Neural progenitor cell (in vitro differentiated cells): ENCODE measurements around the gene RALBP1. TPM values are rescaled to one million over a fixed set of nuclear protein-coding genes. Genes with fewer than 3 reads are reported as not detected.

Experiments
- DNase-seq: peaks from one replicate; pipeline ENCODE4 v3.0.0-alpha.2; 2016; ENCODE audit warnings: low spot score
- H2AFZ ChIP-seq: fragments of 200-600 bp; sonication (generic); replicated peaks from 2 replicates; pipeline ENCODE4 v1.6.1; 2016; ENCODE audit warnings: antibody characterized with exemption
- H3F3A ChIP-seq: fragments of 200-600 bp; sonication (generic); 2 replicates; pipeline ENCODE4 v1.6.1; 2016; ENCODE audit warnings: antibody characterized with exemption, low read depth
- H3K27ac ChIP-seq: fragments of 200-600 bp; sonication (generic); 2 replicates; pipeline ENCODE4 v1.5.1; 2016; ENCODE audit warnings: mild to moderate bottlenecking
- H3K27me3 ChIP-seq: fragments of 200-600 bp; sonication (generic); 2 replicates; pipeline ENCODE4 v1.6.1; 2016; ENCODE audit warnings: mild to moderate bottlenecking, moderate library complexity
- H3K36me3 ChIP-seq: fragments of 200-600 bp; sonication (generic); 2 replicates; pipeline ENCODE4 v1.5.1; 2016
- H3K4me1 ChIP-seq: fragments of 200-600 bp; sonication (generic); 2 replicates; pipeline ENCODE4 v1.6.1; 2016; ENCODE audit warnings: mixed run types
- H3K4me2 ChIP-seq: fragments of 200-600 bp; sonication (generic); 2 replicates; pipeline ENCODE4 v1.6.1; 2016
- H3K4me3 ChIP-seq: fragments of 200-600 bp; sonication (generic); 2 replicates; pipeline ENCODE4 v1.5.1; 2016
- H3K79me2 ChIP-seq: fragments of 200-600 bp; sonication (generic); 2 replicates; pipeline ENCODE4 v1.6.1; 2016; ENCODE audit warnings: low read depth
- H3K9ac ChIP-seq: fragments of 200-600 bp; sonication (generic); 2 replicates; pipeline ENCODE4 v1.6.1; 2016
- H3K9me3 ChIP-seq: fragments of 200-600 bp; sonication (generic); 2 replicates; pipeline ENCODE4 v1.5.1; 2016; ENCODE audit warnings: low read depth
- H4K20me1 ChIP-seq: fragments of 200-600 bp; sonication (generic); 2 replicates; pipeline ENCODE4 v1.6.1; 2016; ENCODE audit warnings: low read depth
- H3K27ac Mint-ChIP-seq: 3 replicates; pipeline ENCODE4 v1.8.0; 2021; ENCODE audit warnings: mixed read lengths
- H3K27me3 Mint-ChIP-seq: 2 replicates; pipeline ENCODE4 v1.8.0; 2022; ENCODE audit warnings: low read depth, mild to moderate bottlenecking, inconsistent platforms, moderate library complexity, mixed read lengths; ENCODE audit not compliant: insufficient read depth
- H3K36me3 Mint-ChIP-seq: 3 replicates; pipeline ENCODE4 v1.8.0; 2021; ENCODE audit warnings: mixed read lengths
- H3K4me1 Mint-ChIP-seq: 3 replicates; pipeline ENCODE4 v1.8.0; 2021; ENCODE audit warnings: mixed read lengths
- H3K4me3 Mint-ChIP-seq: 3 replicates; pipeline ENCODE4 v1.8.0; 2021; ENCODE audit warnings: mild to moderate bottlenecking, moderate library complexity, mixed read lengths
- H3K9me3 Mint-ChIP-seq: 3 replicates; pipeline ENCODE4 v1.8.0; 2020; ENCODE audit warnings: mixed read lengths
- EZH2 ChIP-seq: fragments of 200-600 bp; sonication (generic); IDR thresholded peaks from 2 replicates; pipeline ENCODE4 v1.6.1; 2017; ENCODE audit warnings: antibody characterized with exemption, mild to moderate bottlenecking, moderate library complexity
- EZH2phosphoT487 ChIP-seq: fragments of 200-600 bp; sonication (generic); IDR thresholded peaks from 2 replicates; pipeline ENCODE4 v1.6.1; 2017; ENCODE audit warnings: antibody characterized with exemption
- total RNA-seq: library from RNA; depleted of rRNA; stranded (reverse); fragments of >200 nt; gene quantifications from 2 replicates; pipeline ENCODE4 v1.2.3, GENCODE V29; 2015; ENCODE audit warnings: low replicate concordance
- TF ChIP-seq, protein P1 (sequence below): fragments of 200-600 bp; sonication (generic); IDR thresholded peaks from 2 replicates; pipeline ENCODE4 v1.5.1; 2017; ENCODE audit warnings: antibody characterized with exemption, mild to moderate bottlenecking

The RALBP1 gene
- total RNA-seq, 1 donor from 2014 or later, result 61.5 TPM

DNA sequence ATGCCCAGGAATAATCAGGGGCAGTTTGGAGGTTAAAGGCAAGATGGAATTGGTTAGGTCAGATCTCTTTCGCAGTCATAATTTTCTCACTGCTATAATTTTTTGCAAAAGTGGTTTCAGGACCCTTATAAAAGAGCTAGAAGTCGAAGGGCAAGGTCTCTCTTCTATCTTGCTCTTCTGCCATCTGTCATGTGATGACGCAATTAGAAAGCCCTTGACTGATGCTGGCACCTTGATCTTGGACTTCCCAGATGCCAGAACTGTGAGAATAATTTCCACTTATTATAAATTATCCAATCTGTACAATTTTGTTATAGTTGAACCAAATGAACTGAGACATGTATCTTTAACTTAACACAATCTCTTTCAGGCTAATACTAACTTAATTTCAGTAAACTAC is 6.3 kb upstream of the RALBP1 start:
- Histone ChIP-seq H2AFZ (no peak overlapping the region), H3K27ac (no peak overlapping the region), H4K20me1 (no peaks in the 10 kb centered on the region), H3K9ac (no peak overlapping the region), H3K4me1 (peaks cover 2% of the 10 kb centered on the region), H3K79me2 (no peaks in the 10 kb centered on the region), H3F3A (no peaks in the 10 kb centered on the region), H3K4me2 (no peak overlapping the region), H3K27me3 (no peaks in the 10 kb centered on the region), H3K4me3 (no peak overlapping the region), H3K9me3 (peaks cover 11% of the 10 kb centered on the region), H3K36me3 (no peaks in the 10 kb centered on the region)
- Mint-ChIP-seq H3K4me1 (peaks cover 3% of the 10 kb centered on the region), H3K9me3 (peaks cover 24% of the 10 kb centered on the region), H3K36me3 (no peaks in the 10 kb centered on the region), H3K27me3 (peaks cover 7% of the 10 kb centered on the region), H3K4me3 (no peak overlapping the region), H3K27ac (no peak overlapping the region)
- DNase-seq, result no peak
- TF ChIP-seq, protein P1, sequence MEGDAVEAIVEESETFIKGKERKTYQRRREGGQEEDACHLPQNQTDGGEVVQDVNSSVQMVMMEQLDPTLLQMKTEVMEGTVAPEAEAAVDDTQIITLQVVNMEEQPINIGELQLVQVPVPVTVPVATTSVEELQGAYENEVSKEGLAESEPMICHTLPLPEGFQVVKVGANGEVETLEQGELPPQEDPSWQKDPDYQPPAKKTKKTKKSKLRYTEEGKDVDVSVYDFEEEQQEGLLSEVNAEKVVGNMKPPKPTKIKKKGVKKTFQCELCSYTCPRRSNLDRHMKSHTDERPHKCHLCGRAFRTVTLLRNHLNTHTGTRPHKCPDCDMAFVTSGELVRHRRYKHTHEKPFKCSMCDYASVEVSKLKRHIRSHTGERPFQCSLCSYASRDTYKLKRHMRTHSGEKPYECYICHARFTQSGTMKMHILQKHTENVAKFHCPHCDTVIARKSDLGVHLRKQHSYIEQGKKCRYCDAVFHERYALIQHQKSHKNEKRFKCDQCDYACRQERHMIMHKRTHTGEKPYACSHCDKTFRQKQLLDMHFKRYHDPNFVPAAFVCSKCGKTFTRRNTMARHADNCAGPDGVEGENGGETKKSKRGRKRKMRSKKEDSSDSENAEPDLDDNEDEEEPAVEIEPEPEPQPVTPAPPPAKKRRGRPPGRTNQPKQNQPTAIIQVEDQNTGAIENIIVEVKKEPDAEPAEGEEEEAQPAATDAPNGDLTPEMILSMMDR, result no peak
- no peak for TF ChIP-seq EZH2
- TF ChIP-seq EZH2phosphoT487, result no peak

DNA sequence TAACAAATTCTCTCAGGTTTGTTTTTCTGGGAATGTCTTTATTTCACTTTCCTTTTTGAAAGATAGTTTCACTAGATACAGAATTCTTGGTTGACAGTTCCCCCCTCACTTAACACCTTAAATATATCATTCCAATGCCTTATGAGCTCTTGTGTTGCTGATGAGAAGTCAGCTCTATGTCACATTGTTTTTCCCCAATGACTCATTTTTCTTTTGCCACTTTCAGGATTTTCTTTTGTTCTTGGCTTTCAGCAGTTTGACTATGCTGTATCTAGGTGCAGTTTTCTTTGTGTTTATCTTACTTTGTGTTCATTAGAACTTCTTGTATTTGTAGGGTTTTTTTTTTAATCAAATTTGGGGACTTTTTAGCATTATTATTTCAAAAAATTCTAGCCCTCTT is 5.6 kb upstream of the RALBP1 start:
- Mint-ChIP-seq H3K27ac (no peak overlapping the region), H3K36me3 (no peaks in the 10 kb centered on the region), H3K4me1 (peaks cover 9% of the 10 kb centered on the region), H3K27me3 (peaks cover 8% of the 10 kb centered on the region), H3K4me3 (no peak overlapping the region), H3K9me3 (peaks cover 22% of the 10 kb centered on the region)
- DNase-seq, result no peak
- H3K27ac ChIP-seq, result no peak overlapping the region
- no peak overlapping the region for H3K9ac ChIP-seq
- no peaks in the 10 kb centered on the region for H3K27me3 ChIP-seq
- peaks cover 11% of the 10 kb centered on the region for H3K9me3 ChIP-seq
- H4K20me1 ChIP-seq, result no peaks in the 10 kb centered on the region
- no peaks in the 10 kb centered on the region for H3K79me2 ChIP-seq
- no peak for TF ChIP-seq EZH2
- no peak for TF ChIP-seq EZH2phosphoT487
- TF ChIP-seq, protein P1, result no peak
- no peak overlapping the region for H2AFZ ChIP-seq
- H3K4me3 ChIP-seq, result no peak overlapping the region
- H3K4me2 ChIP-seq, result no peak overlapping the region
- peaks cover 4% of the 10 kb centered on the region for H3F3A ChIP-seq
- peaks cover 6% of the 10 kb centered on the region for H3K4me1 ChIP-seq
- no peaks in the 10 kb centered on the region for H3K36me3 ChIP-seq

DNA sequence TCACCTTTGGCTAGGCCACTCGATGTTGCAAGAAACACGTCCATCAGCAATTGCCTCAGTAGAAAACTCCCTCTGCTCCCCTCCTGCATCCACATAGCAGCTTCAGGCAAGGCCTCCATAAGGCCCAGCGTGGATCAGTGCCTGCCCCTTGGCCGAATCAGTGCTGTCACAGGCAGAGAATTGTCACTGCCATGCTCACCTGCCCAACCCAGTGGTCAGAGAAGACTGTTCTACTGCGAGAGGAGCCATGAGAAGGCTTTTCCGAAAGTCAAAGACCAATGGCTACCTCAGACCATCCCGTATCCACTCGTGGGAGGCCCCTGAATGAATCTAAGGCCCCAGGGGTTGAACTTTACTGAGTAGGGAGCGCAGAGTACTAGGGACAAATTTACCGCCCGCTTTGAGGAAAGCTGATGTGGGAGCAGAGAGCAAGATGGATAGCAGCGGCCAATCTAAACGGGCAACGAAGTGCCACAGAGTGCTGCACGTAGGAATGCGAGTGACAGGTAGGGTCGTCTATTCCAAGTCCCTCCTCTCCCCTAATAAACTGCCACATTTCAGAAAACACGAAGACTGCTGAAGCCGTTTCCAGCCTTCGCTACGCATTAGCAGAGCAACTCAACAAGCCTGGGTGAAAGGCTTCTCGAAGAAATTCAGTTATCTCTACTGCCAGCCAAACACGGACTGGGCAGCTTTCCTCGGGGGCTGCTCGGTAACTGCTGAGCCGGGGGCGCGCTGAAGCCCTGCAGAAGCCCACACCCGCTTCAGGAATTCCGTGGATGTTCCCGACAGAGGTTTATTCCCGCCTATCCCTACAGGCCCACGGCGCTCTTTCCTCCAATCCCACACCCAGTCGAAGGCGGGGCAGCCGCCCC is 968 bp upstream of the RALBP1 start:
- Histone ChIP-seq H3K27me3 (no peaks in the 10 kb centered on the region), H3K4me3 (peak overlapping the region; percentile 84), H2AFZ (peak overlapping the region; percentile 98), H3K27ac (peak overlapping the region; percentile 92), H3K36me3 (no peaks in the 10 kb centered on the region), H3K9ac (peak overlapping the region; percentile 83), H3K4me1 (peaks cover 9% of the 10 kb centered on the region), H3K4me2 (peak overlapping the region; percentile 86), H3K9me3 (no peaks in the 10 kb centered on the region), H3F3A (peaks cover 4% of the 10 kb centered on the region), H4K20me1 (no peaks in the 10 kb centered on the region), H3K79me2 (peaks cover 38% of the 10 kb centered on the region)
- TF ChIP-seq, protein P1, result no peak
- TF ChIP-seq EZH2phosphoT487 (no peak), EZH2 (no peak)
- Mint-ChIP-seq H3K27ac (peak overlapping the region; percentile 23), H3K36me3 (peaks cover under 1% of the 10 kb centered on the region), H3K9me3 (no peaks in the 10 kb centered on the region), H3K4me3 (peak overlapping the region; percentile 90), H3K4me1 (peaks cover 14% of the 10 kb centered on the region), H3K27me3 (peaks cover 3% of the 10 kb centered on the region)
- peak; percentile 11 for DNase-seq
